Caco-2 (cell line): Measurements from ENCODE around the gene PPP2R2B. TPM values are rescaled to one million over a fixed set of nuclear protein-coding genes. Genes with fewer than 3 reads are reported as not detected.

Experiments
- BruUV-seq: library from RNA; stranded (reverse); fragments of 400-500 nt; replicated peaks from 2 replicates; lab custom pipeline; 2021; lab: Mats Ljungman, UMichigan
- CTCF ChIA-PET: fragments of 300-600 bp; sonication (Branson Sonifier 250); formaldehyde crosslinking; loops from one replicate; lab custom pipeline; 2022; ENCODE audit warnings: antibody characterized with exemption; lab: Charles Lee
- POLR2A ChIA-PET: fragments of 300-600 bp; sonication (Branson Sonifier 250); formaldehyde crosslinking; loops from one replicate; lab custom pipeline; 2022; ENCODE audit warnings: antibody characterized with exemption; lab: Charles Lee
- DNase-seq, 2 experiments: peaks; one replicate each; pipeline versions ENCODE4 v3.0.0 to v3.0.0-alpha.2; 2020 to 2022
- H3K27me3 ChIP-seq: replicated peaks from 2 replicates; pipeline ENCODE4 v1.6.0; 2011; ENCODE audit warnings: low read length; ENCODE audit not compliant: control insufficient read depth, insufficient read depth
- H3K36me3 ChIP-seq: 2 replicates; pipeline ENCODE4 v1.5.1; 2011; ENCODE audit warnings: low read length; ENCODE audit not compliant: control insufficient read depth, insufficient read depth
- H3K4me1 ChIP-seq: fragments of 250-450 bp; sonication (Bioruptor Pico); 2 replicates; pipeline ENCODE4 v1.5.1; 2020; ENCODE audit warnings: mild to moderate bottlenecking
- H3K4me3 ChIP-seq: 2 replicates; pipeline ENCODE4 v1.5.1; 2011; ENCODE audit warnings: low read depth, mild to moderate bottlenecking, control low read depth, low read length
- H3K9me3 ChIP-seq: fragments of 250-450 bp; sonication (Bioruptor Pico); 2 replicates; pipeline ENCODE4 v1.5.1; 2020; ENCODE audit warnings: mild to moderate bottlenecking, moderate library complexity
- H3K27ac Mint-ChIP-seq: one replicate; pipeline ENCODE4 v1.8.0; 2022; ENCODE audit warnings: mixed read lengths; ENCODE audit not compliant: unreplicated experiment
- H3K27me3 Mint-ChIP-seq: one replicate; pipeline ENCODE4 v1.8.0; 2022; ENCODE audit warnings: mixed read lengths; ENCODE audit not compliant: insufficient read depth, unreplicated experiment
- H3K36me3 Mint-ChIP-seq: one replicate; pipeline ENCODE4 v1.8.0; 2022; ENCODE audit warnings: mild to moderate bottlenecking, mixed read lengths; ENCODE audit not compliant: insufficient read depth, unreplicated experiment
- H3K4me1 Mint-ChIP-seq: one replicate; pipeline ENCODE4 v1.8.0; 2022; ENCODE audit warnings: low read depth, mixed read lengths; ENCODE audit not compliant: unreplicated experiment
- H3K4me3 Mint-ChIP-seq: one replicate; pipeline ENCODE4 v1.8.0; 2022; ENCODE audit warnings: mild to moderate bottlenecking, moderate library complexity, mixed read lengths; ENCODE audit not compliant: unreplicated experiment
- H3K9me3 Mint-ChIP-seq: one replicate; pipeline ENCODE4 v1.8.0; 2022; ENCODE audit warnings: mixed read lengths; ENCODE audit not compliant: unreplicated experiment
- intact Hi-C: fragments of 100-400 bp; cut with micrococcal nuclease; formaldehyde crosslinking; loops from one replicate; pipeline ENCODE4 v1.10.0; 2022; ENCODE audit not compliant: unreplicated experiment
- total RNA-seq: library from RNA; stranded (reverse); gene quantifications from 2 replicates; pipeline ENCODE4 v1.2.3, GENCODE V29; 2022
- TF ChIP-seq, protein P1 (sequence below), 2 experiments: fragments of 200-600 bp in 1 of 2; IDR thresholded peaks; 1 replicate in 1 of 2; 2 replicates in 1 of 2; pipeline versions ENCODE4 v1.5.1 to v1.8.0; 2011 to 2022; ENCODE audit warnings: antibody characterized with exemption in 1 of 2, control low read depth in 1 of 2, inconsistent platforms in 1 of 2, low read depth in 1 of 2, low read length in 1 of 2, mild to moderate bottlenecking in 1 of 2, moderate library complexity in 1 of 2; ENCODE audit not compliant: insufficient read depth in 1 of 2, severe bottlenecking in 1 of 2, unreplicated experiment in 1 of 2

The PPP2R2B gene
- total RNA-seq, 1 experiment from 2014 or later = 9.8 TPM

DNA sequence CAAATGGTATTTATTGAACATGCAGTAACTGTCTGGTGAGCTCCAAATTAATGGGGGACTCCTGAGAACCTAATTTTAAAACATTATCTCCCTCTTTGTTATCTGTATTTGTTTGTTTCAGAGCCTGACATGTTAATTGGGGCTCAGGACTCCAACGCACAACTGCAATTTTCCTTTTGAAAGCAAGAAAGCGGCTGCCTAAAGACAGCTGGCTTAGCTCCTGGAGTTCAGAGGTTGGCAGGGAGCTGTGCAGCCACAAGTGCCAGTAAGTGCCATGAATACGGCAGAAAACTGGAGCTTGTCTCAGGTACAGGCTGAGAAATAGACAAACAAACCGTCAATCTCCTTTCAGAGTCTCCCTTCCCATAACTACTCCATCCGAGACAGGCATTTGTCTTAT, 80.9 kb downstream of the PPP2R2B start:
- Histone ChIP-seq H3K36me3 (no peaks in the 10 kb centered on the region), H3K4me1 (no peaks in the 10 kb centered on the region), H3K9me3 (no peaks in the 10 kb centered on the region), H3K4me3 (no peak overlapping the region), H3K27me3 (no peaks in the 10 kb centered on the region)
- peaks cover 3% of the 10 kb centered on the region for H3K27me3 Mint-ChIP-seq
- no peaks in the 10 kb centered on the region for H3K9me3 Mint-ChIP-seq
- H3K4me3 Mint-ChIP-seq = no peak overlapping the region
- intact Hi-C loops = no loop called here
- peaks cover 6% of the 10 kb centered on the region for H3K4me1 Mint-ChIP-seq
- POLR2A ChIA-PET = no interaction called here
- no peak overlapping the region for H3K27ac Mint-ChIP-seq
- no TSS peak for BruUV-seq
- CTCF ChIA-PET = no interaction called here
- no peak for DNase-seq
- no peaks in the 10 kb centered on the region for H3K36me3 Mint-ChIP-seq
- TF ChIP-seq, protein P1, sequence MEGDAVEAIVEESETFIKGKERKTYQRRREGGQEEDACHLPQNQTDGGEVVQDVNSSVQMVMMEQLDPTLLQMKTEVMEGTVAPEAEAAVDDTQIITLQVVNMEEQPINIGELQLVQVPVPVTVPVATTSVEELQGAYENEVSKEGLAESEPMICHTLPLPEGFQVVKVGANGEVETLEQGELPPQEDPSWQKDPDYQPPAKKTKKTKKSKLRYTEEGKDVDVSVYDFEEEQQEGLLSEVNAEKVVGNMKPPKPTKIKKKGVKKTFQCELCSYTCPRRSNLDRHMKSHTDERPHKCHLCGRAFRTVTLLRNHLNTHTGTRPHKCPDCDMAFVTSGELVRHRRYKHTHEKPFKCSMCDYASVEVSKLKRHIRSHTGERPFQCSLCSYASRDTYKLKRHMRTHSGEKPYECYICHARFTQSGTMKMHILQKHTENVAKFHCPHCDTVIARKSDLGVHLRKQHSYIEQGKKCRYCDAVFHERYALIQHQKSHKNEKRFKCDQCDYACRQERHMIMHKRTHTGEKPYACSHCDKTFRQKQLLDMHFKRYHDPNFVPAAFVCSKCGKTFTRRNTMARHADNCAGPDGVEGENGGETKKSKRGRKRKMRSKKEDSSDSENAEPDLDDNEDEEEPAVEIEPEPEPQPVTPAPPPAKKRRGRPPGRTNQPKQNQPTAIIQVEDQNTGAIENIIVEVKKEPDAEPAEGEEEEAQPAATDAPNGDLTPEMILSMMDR (IDR thresholded peaks at IDR 0.05; ENCODE audit: insufficient read depth in 1 of 2, low read depth in 1 of 2, low read length in 1 of 2, severe bottlenecking in 1 of 2, unreplicated experiment in 1 of 2) = no peak

DNA sequence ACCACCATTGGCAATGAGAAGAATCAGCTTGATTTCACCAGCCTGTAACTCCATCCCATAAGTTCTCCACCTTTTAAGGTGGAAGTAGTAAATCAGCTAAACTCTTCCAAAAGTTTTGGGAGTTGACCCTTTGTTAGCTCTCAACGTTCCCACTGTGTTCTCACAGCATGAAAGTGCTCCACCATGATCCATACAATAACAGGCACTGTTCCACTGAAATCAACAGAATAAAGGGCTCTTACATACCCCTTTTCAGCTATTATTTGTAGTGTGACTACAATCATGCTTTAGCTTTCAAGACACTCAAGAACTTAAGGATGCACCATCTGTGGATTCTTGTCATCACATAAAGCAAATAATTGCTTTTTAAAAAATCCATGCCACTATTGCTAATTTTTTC, 81.6 kb downstream of the PPP2R2B start:
- H3K36me3 ChIP-seq = no peaks in the 10 kb centered on the region
- TF ChIP-seq, protein P1 (IDR thresholded peaks at IDR 0.05; ENCODE audit: insufficient read depth in 1 of 2, low read depth in 1 of 2, low read length in 1 of 2, severe bottlenecking in 1 of 2, unreplicated experiment in 1 of 2) = no peak
- POLR2A ChIA-PET = no interaction called here
- Mint-ChIP-seq H3K27ac (no peak overlapping the region), H3K36me3 (no peaks in the 10 kb centered on the region), H3K4me1 (peaks cover 6% of the 10 kb centered on the region), H3K27me3 (peaks cover 3% of the 10 kb centered on the region), H3K4me3 (no peak overlapping the region), H3K9me3 (no peaks in the 10 kb centered on the region)
- no peaks in the 10 kb centered on the region for H3K9me3 ChIP-seq
- no peak overlapping the region for H3K4me3 ChIP-seq
- intact Hi-C loops = no loop called here
- CTCF ChIA-PET = no interaction called here
- no peak for DNase-seq
- H3K27me3 ChIP-seq = no peaks in the 10 kb centered on the region
- no peaks in the 10 kb centered on the region for H3K4me1 ChIP-seq
- no TSS peak for BruUV-seq

DNA sequence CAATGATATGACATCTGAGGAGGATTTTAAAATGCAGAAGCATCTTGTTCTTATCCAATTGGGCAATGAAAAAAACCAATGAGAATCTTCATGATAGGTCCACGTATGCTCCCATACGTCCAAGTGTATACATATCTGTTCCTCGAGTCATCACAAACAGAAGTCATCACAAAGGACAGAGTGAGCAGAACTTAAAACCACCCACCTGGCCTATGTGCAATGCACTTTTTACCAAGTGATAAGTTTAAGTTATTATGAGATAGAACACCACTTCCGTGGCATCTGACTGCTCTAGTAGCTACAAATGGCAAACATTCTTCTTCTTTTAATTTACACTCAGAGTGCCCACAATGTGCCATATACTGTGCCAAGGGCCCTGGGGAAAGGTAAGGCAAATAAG, 82.4 kb downstream of the PPP2R2B start:
- Mint-ChIP-seq H3K27me3 (peaks cover 5% of the 10 kb centered on the region), H3K36me3 (no peaks in the 10 kb centered on the region), H3K4me1 (peaks cover 6% of the 10 kb centered on the region), H3K9me3 (no peaks in the 10 kb centered on the region), H3K4me3 (no peak overlapping the region), H3K27ac (no peak overlapping the region)
- Histone ChIP-seq H3K9me3 (no peaks in the 10 kb centered on the region), H3K36me3 (no peaks in the 10 kb centered on the region), H3K27me3 (no peaks in the 10 kb centered on the region), H3K4me3 (no peak overlapping the region), H3K4me1 (no peaks in the 10 kb centered on the region)
- POLR2A ChIA-PET = no interaction called here
- DNase-seq = no peak
- CTCF ChIA-PET = no interaction called here
- TF ChIP-seq, protein P1 (IDR thresholded peaks at IDR 0.05; ENCODE audit: insufficient read depth in 1 of 2, low read depth in 1 of 2, low read length in 1 of 2, severe bottlenecking in 1 of 2, unreplicated experiment in 1 of 2) = no peak
- intact Hi-C loops = no loop called here
- no TSS peak for BruUV-seq
